D721Med (cell line): ENCODE data around the gene GPR107.

ENCODE experiments used
- DNase-seq: peaks from one replicate; pipeline ENCODE4 v3.0.0; 2011; ENCODE audit warnings: low spot score; ENCODE audit not compliant: insufficient read length
- FAIRE-seq: peaks from 2 replicates; lab custom pipeline; 2011; peaks lifted over from hg19 to GRCh38; lab: Jason Lieb, UNC
- CTCF ChIP-seq: IDR thresholded peaks from 2 replicates; pipeline ENCODE4 v1.5.1; 2012; ENCODE audit warnings: mild to moderate bottlenecking, control low read depth; ENCODE audit not compliant: insufficient read depth; ENCODE audit errors: missing control alignments

Gene GPR107

GRCh38 chr9:130110166-130110565 lies 56.5 kb downstream of the GPR107 start:
- FAIRE-seq, result no peak
- peak; percentile 5 for TF ChIP-seq CTCF
- DNase-seq, result no peak

GRCh38 chr9:130110596-130111021 lies 56.9 kb downstream of the GPR107 start:
- FAIRE-seq, result no peak
- TF ChIP-seq CTCF, result no peak
- no peak for DNase-seq

GRCh38 chr9:130111786-130112537 lies 58.3 kb downstream of the GPR107 start:
- no peak for TF ChIP-seq CTCF
- FAIRE-seq (no peak), DNase-seq (no peak)

GRCh38 chr9:130112538-130113151 lies 58.9 kb downstream of the GPR107 start:
- TF ChIP-seq CTCF, result no peak
- FAIRE-seq, result no peak

GRCh38 chr9:130114741-130115140 lies 61.0 kb downstream of the GPR107 start:
- DNase-seq (no peak), FAIRE-seq (peak; percentile 94)
- TF ChIP-seq CTCF, result no peak

More at GRCh38 chr9:130112538-130113151, 58.9 kb downstream of the GPR107 start:
- DNase-seq, result no peak

- FAIRE-seq, result no peak
- no peak for TF ChIP-seq CTCF
Measured at GRCh38 chr9:130116346-130116745, 62.6 kb downstream of the GPR107 start.

GRCh38 chr9:130117376-130117775 lies 63.7 kb downstream of the GPR107 start:
- no peak for DNase-seq
- no peak for FAIRE-seq
- TF ChIP-seq CTCF, result no peak

More at GRCh38 chr9:130116346-130116745, 62.6 kb downstream of the GPR107 start:
- DNase-seq, result no peak
